Activated B cell treated with CpG ODN at 0.5 μM for 24 hours (primary cell): Measurements from ENCODE around the gene CLCN7. TPM values are rescaled to one million over a fixed set of nuclear protein-coding genes. Genes with fewer than 3 reads are reported as not detected.

Source experiments
- ATAC-seq: fragments of 200-7000 bp; cut with Tn5 transposase; one replicate; pipeline ENCODE4 v1.10.0; 2021; ENCODE audit warnings: low read depth, mild to moderate bottlenecking, moderate library complexity
- CTCF ChIA-PET: fragments of 350-600 bp; sonication (Branson Sonifier 250); formaldehyde crosslinking; loops from one replicate; lab custom pipeline; 2021; ENCODE audit warnings: antibody characterized with exemption; lab: Charles Lee
- POLR2A ChIA-PET: fragments of 350-600 bp; sonication (Branson Sonifier 250); formaldehyde crosslinking; loops from one replicate; lab custom pipeline; 2021; ENCODE audit warnings: antibody characterized with exemption; lab: Charles Lee
- DNase-seq: peaks from one replicate; pipeline ENCODE4 v3.0.0; 2022
- H3K27ac Mint-ChIP-seq: one replicate; pipeline ENCODE4 v1.8.0; 2020; ENCODE audit warnings: mixed read lengths
- H3K27me3 Mint-ChIP-seq: one replicate; pipeline ENCODE4 v1.8.0; 2021; ENCODE audit warnings: mixed read lengths
- H3K36me3 Mint-ChIP-seq: one replicate; pipeline ENCODE4 v1.8.0; 2021; ENCODE audit warnings: low read depth, mixed read lengths
- H3K4me1 Mint-ChIP-seq: one replicate; pipeline ENCODE4 v1.8.0; 2021; ENCODE audit warnings: mixed read lengths
- H3K4me3 Mint-ChIP-seq: one replicate; pipeline ENCODE4 v1.8.0; 2020; ENCODE audit warnings: mild to moderate bottlenecking, mixed read lengths
- H3K9me3 Mint-ChIP-seq: one replicate; pipeline ENCODE4 v1.8.0; 2020; ENCODE audit warnings: mixed read lengths
- CTCF ChIP-seq: fragments of 200-600 bp; IDR thresholded peaks from one replicate; pipeline ENCODE4 v1.8.0; 2022; ENCODE audit warnings: antibody characterized with exemption, mild to moderate bottlenecking
- intact Hi-C: fragments of 100-400 bp; cut with micrococcal nuclease; formaldehyde crosslinking; loops from one replicate; pipeline ENCODE4 v1.15.1; 2024
- total RNA-seq: library from RNA; stranded (reverse); gene quantifications from 2 replicates; pipeline ENCODE4 v1.2.3, GENCODE V29; 2022

The CLCN7 gene
- total RNA-seq, 1 donor from 2014 or later = 144 TPM

- ATAC-seq (no peak), DNase-seq (no peak)
- no peaks in the 10 kb centered on the region for H3K27me3 Mint-ChIP-seq
- H3K27ac Mint-ChIP-seq = no peak overlapping the region
- H3K4me3 Mint-ChIP-seq = no peak overlapping the region
- no peak for TF ChIP-seq CTCF
- no peaks in the 10 kb centered on the region for H3K9me3 Mint-ChIP-seq
- CTCF ChIA-PET = no interaction called here
- POLR2A ChIA-PET = no interaction called here
- peaks cover 4% of the 10 kb centered on the region for H3K4me1 Mint-ChIP-seq
- H3K36me3 Mint-ChIP-seq = no peaks in the 10 kb centered on the region
- intact Hi-C loops = no loop called here
These were observed 38.0 kb downstream of the CLCN7 start for GRCh38 chr16:1436731-1437355.

GRCh38 chr16:1435921-1436697 lies 38.7 kb downstream of the CLCN7 start:
- no peaks in the 10 kb centered on the region for H3K9me3 Mint-ChIP-seq
- H3K36me3 Mint-ChIP-seq = no peaks in the 10 kb centered on the region
- H3K27me3 Mint-ChIP-seq = no peaks in the 10 kb centered on the region
- ChIA-PET POLR2A (interaction anchor here (0.5 kb wide), 1 partner anchor 15 kb away, joined by 7 read pairs; no protein-coding TSS in a partner anchor), CTCF (no interaction called here)
- DNase-seq (no peak), ATAC-seq (no peak)
- no peak overlapping the region for H3K27ac Mint-ChIP-seq
- intact Hi-C loops = no loop called here
- H3K4me3 Mint-ChIP-seq = no peak overlapping the region
- no peak for TF ChIP-seq CTCF
- H3K4me1 Mint-ChIP-seq = peaks cover 4% of the 10 kb centered on the region

DNA sequence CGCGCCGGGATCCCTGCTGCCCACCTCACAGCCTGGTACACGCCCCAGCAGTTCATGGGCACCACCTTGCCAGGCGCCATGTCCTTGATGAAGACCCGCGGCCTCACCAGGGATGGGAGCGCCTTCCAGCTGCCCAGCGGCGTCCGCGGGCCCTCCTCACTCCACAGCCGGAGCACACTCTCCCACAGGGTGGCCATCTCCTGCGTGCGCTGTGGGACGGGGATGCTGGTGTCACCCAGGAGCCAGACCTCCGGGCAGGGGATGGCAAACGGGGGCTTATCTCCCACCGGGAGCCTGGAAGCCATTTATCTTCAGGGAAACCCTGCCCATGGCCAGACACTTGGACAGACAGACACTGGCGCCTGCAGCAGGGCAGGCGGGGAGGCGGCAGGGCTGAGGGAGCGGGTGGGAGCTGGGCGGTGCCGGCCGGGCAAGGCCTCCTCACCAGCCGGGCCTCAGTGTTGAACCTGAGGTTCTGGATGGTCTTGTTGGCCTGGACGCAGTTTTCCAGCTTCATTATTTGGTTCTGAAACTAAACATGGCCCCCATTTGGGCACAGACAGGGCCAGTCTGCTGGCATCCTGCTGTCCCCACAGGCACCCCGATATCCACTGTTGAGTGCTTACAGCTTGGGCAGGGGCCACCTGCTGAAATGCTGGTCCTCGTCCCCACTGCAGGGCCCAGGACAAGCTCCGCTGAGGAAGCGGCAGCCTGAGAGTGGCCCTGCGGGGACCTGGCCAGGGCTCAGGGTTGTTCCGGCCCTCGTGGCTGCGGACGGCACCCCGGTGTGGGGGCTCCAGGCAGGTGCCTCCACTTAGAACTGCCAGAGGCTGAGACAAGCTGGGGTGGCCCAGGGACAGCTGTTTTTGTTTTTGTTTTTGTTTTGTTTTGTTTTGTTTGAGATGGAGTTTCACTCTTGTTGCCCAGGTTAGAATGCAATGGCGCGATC lies 39.9 kb downstream of the CLCN7 start:
- no peak overlapping the region for H3K4me3 Mint-ChIP-seq
- no peaks in the 10 kb centered on the region for H3K27me3 Mint-ChIP-seq
- no peak overlapping the region for H3K27ac Mint-ChIP-seq
- peaks cover 4% of the 10 kb centered on the region for H3K4me1 Mint-ChIP-seq
- intact Hi-C loops = no loop called here
- CTCF ChIA-PET = interaction anchor here (0.5 kb wide), 1 partner anchor 285 kb away, joined by 3 read pairs; no protein-coding TSS in a partner anchor
- DNase-seq = no peak
- ATAC-seq = no peak
- no peaks in the 10 kb centered on the region for H3K9me3 Mint-ChIP-seq
- no peaks in the 10 kb centered on the region for H3K36me3 Mint-ChIP-seq
- TF ChIP-seq CTCF = no peak
- POLR2A ChIA-PET = interaction anchor here (0.5 kb wide), 1 partner anchor 14 kb away, joined by 7 read pairs; no protein-coding TSS in a partner anchor

DNA sequence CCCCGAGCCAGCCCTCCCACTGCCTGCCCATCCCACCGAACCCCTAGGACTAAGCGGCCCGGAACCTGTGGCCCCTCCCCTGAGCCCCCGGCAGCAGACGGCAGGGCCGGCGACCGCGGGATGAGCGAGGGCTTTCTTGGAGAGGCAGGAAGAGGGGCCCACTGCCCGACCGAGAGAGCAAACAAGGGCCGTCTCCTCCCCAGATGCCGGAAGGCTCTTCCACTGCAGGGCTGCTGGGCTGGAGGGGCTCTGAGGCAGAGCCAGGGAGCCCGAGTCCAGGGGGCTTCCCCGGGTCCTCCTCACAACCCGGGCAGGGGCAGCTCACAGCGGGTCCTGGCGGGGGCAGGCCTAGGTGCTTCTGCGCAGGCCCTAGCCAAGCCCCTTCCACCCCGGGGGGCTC lies 41.1 kb downstream of the CLCN7 start:
- Mint-ChIP-seq H3K4me1 (peaks cover 4% of the 10 kb centered on the region), H3K27me3 (no peaks in the 10 kb centered on the region), H3K4me3 (no peak overlapping the region), H3K36me3 (no peaks in the 10 kb centered on the region), H3K9me3 (no peaks in the 10 kb centered on the region), H3K27ac (no peak overlapping the region)
- ATAC-seq = no peak
- TF ChIP-seq CTCF = no peak
- ChIA-PET CTCF (interaction anchor here (1.0 kb wide), 1 partner anchor 10 kb away, joined by 3 read pairs; no protein-coding TSS in a partner anchor), POLR2A (interaction anchor here (1.4 to 2.2 kb wide), 3 partner anchors 12 to 59 kb away, joined by 4 to 28 read pairs (median 6); partner anchors contain the start of genes TELO2 and UQCC4)
- DNase-seq = no peak
- intact Hi-C loops = no loop called here
